ENCODE data around the gene FGD6.

DNA sequence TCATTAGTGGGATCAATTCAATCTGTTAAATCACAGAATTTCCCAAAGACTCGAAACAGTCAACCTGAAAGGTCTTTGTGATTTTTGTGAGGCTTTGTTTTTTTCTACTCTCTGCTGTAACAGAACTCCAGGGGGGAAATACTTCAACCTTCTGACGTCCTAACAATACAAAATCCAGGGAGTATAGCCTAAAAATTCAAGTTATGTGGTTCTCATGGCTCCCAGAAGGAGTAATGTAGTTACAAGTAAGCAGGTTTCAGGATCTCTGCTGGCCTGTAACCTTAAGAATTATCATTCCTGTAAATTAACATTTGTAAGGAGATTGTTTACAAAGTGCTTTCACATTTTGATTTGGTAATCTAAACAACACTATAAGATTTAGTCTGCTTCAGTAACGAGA lies 40.3 kb upstream of the FGD6 start:
- TF ChIP-seq, protein P1, sequence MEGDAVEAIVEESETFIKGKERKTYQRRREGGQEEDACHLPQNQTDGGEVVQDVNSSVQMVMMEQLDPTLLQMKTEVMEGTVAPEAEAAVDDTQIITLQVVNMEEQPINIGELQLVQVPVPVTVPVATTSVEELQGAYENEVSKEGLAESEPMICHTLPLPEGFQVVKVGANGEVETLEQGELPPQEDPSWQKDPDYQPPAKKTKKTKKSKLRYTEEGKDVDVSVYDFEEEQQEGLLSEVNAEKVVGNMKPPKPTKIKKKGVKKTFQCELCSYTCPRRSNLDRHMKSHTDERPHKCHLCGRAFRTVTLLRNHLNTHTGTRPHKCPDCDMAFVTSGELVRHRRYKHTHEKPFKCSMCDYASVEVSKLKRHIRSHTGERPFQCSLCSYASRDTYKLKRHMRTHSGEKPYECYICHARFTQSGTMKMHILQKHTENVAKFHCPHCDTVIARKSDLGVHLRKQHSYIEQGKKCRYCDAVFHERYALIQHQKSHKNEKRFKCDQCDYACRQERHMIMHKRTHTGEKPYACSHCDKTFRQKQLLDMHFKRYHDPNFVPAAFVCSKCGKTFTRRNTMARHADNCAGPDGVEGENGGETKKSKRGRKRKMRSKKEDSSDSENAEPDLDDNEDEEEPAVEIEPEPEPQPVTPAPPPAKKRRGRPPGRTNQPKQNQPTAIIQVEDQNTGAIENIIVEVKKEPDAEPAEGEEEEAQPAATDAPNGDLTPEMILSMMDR (conservative IDR thresholded peaks at IDR 0.05; ENCODE audit: low read length) = no peak
- TF ChIP-seq EZH2phosphoT487 (IDR thresholded peaks at IDR 0.05; ENCODE audit: borderline replicate concordance, low read depth, low read length) = no peak
